HepG2 (cell line): ENCODE data around the gene ZNF276. TPM values are rescaled to one million over a fixed set of nuclear protein-coding genes. Genes with fewer than 3 reads are reported as not detected.

Experiments
- BRCA1 ChIP-seq: sonication (generic); formaldehyde crosslinking; IDR thresholded peaks from 2 replicates; pipeline ENCODE4 v1.4.0; 2020; ENCODE audit warnings: missing genetic modification reagents
- E2F2 ChIP-seq: sonication (generic); formaldehyde crosslinking; IDR thresholded peaks from 2 replicates; pipeline ENCODE4 v1.4.0; 2020; ENCODE audit warnings: missing genetic modification reagents, borderline replicate concordance
- FOXC1 ChIP-seq: sonication (generic); formaldehyde crosslinking; IDR thresholded peaks from 2 replicates; pipeline ENCODE4 v1.8.0; 2022; ENCODE audit warnings: mild to moderate bottlenecking, missing genetic modification reagents, borderline replicate concordance
- GABPA ChIP-seq, 2 experiments: IDR thresholded peaks; 2 replicates each; pipeline ENCODE4 v1.6.1; 2011 to 2016; ENCODE audit warnings: low read depth in 2 of 2, low read length in 1 of 2, missing biosample characterization in 1 of 2, missing genetic modification characterization in 1 of 2
- HNRNPL ChIP-seq: fragments of 200-400 bp; formaldehyde crosslinking; IDR thresholded peaks from 2 replicates; pipeline ENCODE4 v1.6.1; 2017; ENCODE audit warnings: mild to moderate bottlenecking, low read depth, low read length
- HOXD1 ChIP-seq: sonication (generic); formaldehyde crosslinking; IDR thresholded peaks from 2 replicates; pipeline ENCODE4 v1.5.0; 2020; ENCODE audit warnings: missing genetic modification reagents
- PAWR ChIP-seq: sonication (generic); formaldehyde crosslinking; IDR thresholded peaks from 2 replicates; pipeline ENCODE4 v1.4.0; 2020; ENCODE audit warnings: missing genetic modification reagents, mild to moderate bottlenecking, borderline replicate concordance
- RAD21 ChIP-seq: fragments of 450-650 bp; formaldehyde crosslinking; IDR thresholded peaks from 2 replicates; pipeline ENCODE4 v1.5.0; 2020; ENCODE audit warnings: mild to moderate bottlenecking
- RARA ChIP-seq: IDR thresholded peaks from 2 replicates; pipeline ENCODE4 v1.6.1; 2016; ENCODE audit warnings: missing genetic modification reagents, missing compliant biosample characterization
- RFXANK ChIP-seq: IDR thresholded peaks from 2 replicates; pipeline ENCODE4 v1.6.1; 2016
- TSC22D2 ChIP-seq: sonication (generic); formaldehyde crosslinking; IDR thresholded peaks from 2 replicates; pipeline ENCODE4 v1.5.1; 2020; ENCODE audit warnings: missing genetic modification reagents, mild to moderate bottlenecking, borderline replicate concordance
- ZNF780A ChIP-seq: sonication (generic); formaldehyde crosslinking; IDR thresholded peaks from 2 replicates; pipeline ENCODE4 v1.8.0; 2022; ENCODE audit warnings: mild to moderate bottlenecking, missing genetic modification reagents, moderate library complexity
- polyA plus RNA-seq, 8 experiments: library from polyadenylated mRNA; depleted of rRNA in 3 of 8; stranded (reverse) in 7 of 8; unstranded in 1 of 8; fragments of >200 nt; fragmentation: Illumina TruSeq in 4 of 8; extraction: Trizol in 4 of 8; gene quantifications; 2 replicates each; pipeline versions ENCODE4 v1.2.1 to v1.2.3, GENCODE V29; 2011 to 2016; ENCODE audit warnings: low read depth in 4 of 8, missing spikeins in 1 of 8, mixed read lengths in 1 of 8; ENCODE audit not compliant: insufficient read depth in 1 of 8
- total RNA-seq, 5 experiments: library from RNA; depleted of rRNA; stranded (reverse); fragments of >200 nt; fragmentation: Illumina TruSeq; extraction: Trizol; gene quantifications; 2 replicates each; pipeline ENCODE4 v1.2.3, GENCODE V29; 2016; ENCODE audit warnings: low read depth in 1 of 5
- TF ChIP-seq, protein P1 (sequence below): sonication (generic); formaldehyde crosslinking; IDR thresholded peaks from 2 replicates; pipeline ENCODE4 v1.8.1; 2022; ENCODE audit warnings: low read depth, mild to moderate bottlenecking, missing genetic modification reagents
- TF ChIP-seq, protein P2 (sequence below): sonication (generic); formaldehyde crosslinking; IDR thresholded peaks from 2 replicates; pipeline ENCODE4 v1.5.0; 2020; ENCODE audit warnings: mild to moderate bottlenecking, missing genetic modification reagents
- TF ChIP-seq, protein P3 (sequence below): sonication (generic); formaldehyde crosslinking; IDR thresholded peaks from 2 replicates; pipeline ENCODE4 v1.5.0; 2020; ENCODE audit warnings: missing genetic modification reagents, mild to moderate bottlenecking, borderline replicate concordance
- TF ChIP-seq, protein P4 (sequence below): sonication (generic); formaldehyde crosslinking; IDR thresholded peaks from 2 replicates; pipeline ENCODE4 v1.5.1; 2020; ENCODE audit warnings: missing genetic modification reagents, mild to moderate bottlenecking, borderline replicate concordance

ZNF276 gene
- total and polyA plus RNA-seq, 2 of the 13 experiments (the other 11 are each of a cell fraction or from before 2014, with no cell fraction given) = 17.7 to 18.0 TPM

GRCh38 chr16:89687092-89687940 lies 34.0 kb upstream of the ZNF276 start (continued):
- TF ChIP-seq, protein P1, sequence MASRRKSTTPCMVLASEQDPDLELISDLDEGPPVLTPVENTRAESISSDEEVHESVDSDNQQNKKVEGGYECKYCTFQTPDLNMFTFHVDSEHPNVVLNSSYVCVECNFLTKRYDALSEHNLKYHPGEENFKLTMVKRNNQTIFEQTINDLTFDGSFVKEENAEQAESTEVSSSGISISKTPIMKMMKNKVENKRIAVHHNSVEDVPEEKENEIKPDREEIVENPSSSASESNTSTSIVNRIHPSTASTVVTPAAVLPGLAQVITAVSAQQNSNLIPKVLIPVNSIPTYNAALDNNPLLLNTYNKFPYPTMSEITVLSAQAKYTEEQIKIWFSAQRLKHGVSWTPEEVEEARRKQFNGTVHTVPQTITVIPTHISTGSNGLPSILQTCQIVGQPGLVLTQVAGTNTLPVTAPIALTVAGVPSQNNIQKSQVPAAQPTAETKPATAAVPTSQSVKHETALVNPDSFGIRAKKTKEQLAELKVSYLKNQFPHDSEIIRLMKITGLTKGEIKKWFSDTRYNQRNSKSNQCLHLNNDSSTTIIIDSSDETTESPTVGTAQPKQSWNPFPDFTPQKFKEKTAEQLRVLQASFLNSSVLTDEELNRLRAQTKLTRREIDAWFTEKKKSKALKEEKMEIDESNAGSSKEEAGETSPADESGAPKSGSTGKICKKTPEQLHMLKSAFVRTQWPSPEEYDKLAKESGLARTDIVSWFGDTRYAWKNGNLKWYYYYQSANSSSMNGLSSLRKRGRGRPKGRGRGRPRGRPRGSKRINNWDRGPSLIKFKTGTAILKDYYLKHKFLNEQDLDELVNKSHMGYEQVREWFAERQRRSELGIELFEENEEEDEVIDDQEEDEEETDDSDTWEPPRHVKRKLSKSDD (CRISPR knock-in tag) = peak; percentile 94
- TF ChIP-seq HNRNPL = peak; percentile 94
- peak; percentile 99 for TF ChIP-seq E2F2 (CRISPR knock-in tag)
- peak; percentile 96 for TF ChIP-seq TSC22D2 (CRISPR knock-in tag)
- TF ChIP-seq, protein P2, sequence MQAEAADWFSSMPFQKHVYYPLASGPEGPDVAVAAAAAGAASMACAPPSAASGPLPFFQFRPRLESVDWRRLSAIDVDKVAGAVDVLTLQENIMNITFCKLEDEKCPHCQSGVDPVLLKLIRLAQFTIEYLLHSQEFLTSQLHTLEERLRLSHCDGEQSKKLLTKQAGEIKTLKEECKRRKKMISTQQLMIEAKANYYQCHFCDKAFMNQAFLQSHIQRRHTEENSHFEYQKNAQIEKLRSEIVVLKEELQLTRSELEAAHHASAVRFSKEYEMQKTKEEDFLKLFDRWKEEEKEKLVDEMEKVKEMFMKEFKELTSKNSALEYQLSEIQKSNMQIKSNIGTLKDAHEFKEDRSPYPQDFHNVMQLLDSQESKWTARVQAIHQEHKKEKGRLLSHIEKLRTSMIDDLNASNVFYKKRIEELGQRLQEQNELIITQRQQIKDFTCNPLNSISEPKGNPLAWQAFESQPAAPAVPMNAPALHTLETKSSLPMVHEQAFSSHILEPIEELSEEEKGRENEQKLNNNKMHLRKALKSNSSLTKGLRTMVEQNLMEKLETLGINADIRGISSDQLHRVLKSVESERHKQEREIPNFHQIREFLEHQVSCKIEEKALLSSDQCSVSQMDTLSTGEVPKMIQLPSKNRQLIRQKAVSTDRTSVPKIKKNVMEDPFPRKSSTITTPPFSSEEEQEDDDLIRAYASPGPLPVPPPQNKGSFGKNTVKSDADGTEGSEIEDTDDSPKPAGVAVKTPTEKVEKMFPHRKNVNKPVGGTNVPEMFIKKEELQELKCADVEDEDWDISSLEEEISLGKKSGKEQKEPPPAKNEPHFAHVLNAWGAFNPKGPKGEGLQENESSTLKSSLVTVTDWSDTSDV (CRISPR knock-in tag) = peak; percentile 91; the same call in 1 of the 2 replicates
- TF ChIP-seq HOXD1 = peak; percentile 97
- no peak for TF ChIP-seq RFXANK (CRISPR knock-in tag)
- peak; percentile 95 for TF ChIP-seq RAD21 (CRISPR knock-in tag)
- TF ChIP-seq, protein P3, sequence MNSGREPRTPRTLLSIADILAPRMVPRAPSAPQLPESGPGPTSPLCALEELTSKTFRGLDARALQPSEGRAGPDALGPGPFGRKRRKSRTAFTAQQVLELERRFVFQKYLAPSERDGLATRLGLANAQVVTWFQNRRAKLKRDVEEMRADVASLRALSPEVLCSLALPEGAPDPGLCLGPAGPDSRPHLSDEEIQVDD (CRISPR knock-in tag) = peak; percentile 92; the same call in 1 of the 2 replicates
- 0 out of 2 replicates have a peak, but pooled peaks have one; percentile 68 for TF ChIP-seq PAWR (CRISPR knock-in tag)
- TF ChIP-seq, protein P4, sequence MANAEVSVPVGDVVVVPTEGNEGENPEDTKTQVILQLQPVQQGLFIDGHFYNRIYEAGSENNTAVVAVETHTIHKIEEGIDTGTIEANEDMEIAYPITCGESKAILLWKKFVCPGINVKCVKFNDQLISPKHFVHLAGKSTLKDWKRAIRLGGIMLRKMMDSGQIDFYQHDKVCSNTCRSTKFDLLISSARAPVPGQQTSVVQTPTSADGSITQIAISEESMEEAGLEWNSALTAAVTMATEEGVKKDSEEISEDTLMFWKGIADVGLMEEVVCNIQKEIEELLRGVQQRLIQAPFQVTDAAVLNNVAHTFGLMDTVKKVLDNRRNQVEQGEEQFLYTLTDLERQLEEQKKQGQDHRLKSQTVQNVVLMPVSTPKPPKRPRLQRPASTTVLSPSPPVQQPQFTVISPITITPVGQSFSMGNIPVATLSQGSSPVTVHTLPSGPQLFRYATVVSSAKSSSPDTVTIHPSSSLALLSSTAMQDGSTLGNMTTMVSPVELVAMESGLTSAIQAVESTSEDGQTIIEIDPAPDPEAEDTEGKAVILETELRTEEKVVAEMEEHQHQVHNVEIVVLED (CRISPR knock-in tag) = peak; percentile 87
- TF ChIP-seq GABPA (IDR thresholded peaks at IDR 0.05; ENCODE audit: low read depth, low read length) = no peak
- peak; percentile 77 for TF ChIP-seq GABPA (CRISPR knock-in tag; IDR thresholded peaks at IDR 0.05; ENCODE audit: low read depth)
- peak; percentile 99 for TF ChIP-seq BRCA1 (CRISPR knock-in tag)
- TF ChIP-seq FOXC1 = peak; percentile 97; the same call in 1 of the 2 replicates
- TF ChIP-seq ZNF780A = peak; percentile 93; the same call in 1 of the 2 replicates
- peak; percentile 92 for TF ChIP-seq RARA
